Hematopoietic multipotent progenitor cell treated with erythropoietin and hydrocortisone succinate and interleukin-3 and kit ligand, for 8 days (in vitro differentiated cells): ENCODE data around the gene OR6S1.

Experiments used
- DNase-seq: peaks from one replicate; pipeline ENCODE4 v3.0.0-alpha.2; 2015

OR6S1 gene

GRCh38 chr14:20641591-20641990 is at the start of gene OR6S1:
TSS of gene OR6S1 (minus strand) at chr14:20641691. CDS start at chr14:20641691, 0 bp downstream.
- no peak for DNase-seq

- DNase-seq: peak; percentile 82
Observed at GRCh38 chr14:20690848-20691640, 49.6 kb upstream of the OR6S1 start.

GRCh38 chr14:20688167-20688839 is 46.8 kb upstream of the OR6S1 start, which contains the start of gene ANG:
TSS of gene ANG (plus strand) at chr14:20688764. CDS start at chr14:20693565, 4,801 bp downstream.
- no peak for DNase-seq

- DNase-seq: no peak
Observed at GRCh38 chr14:20687362-20688166, 46.1 kb upstream of the OR6S1 start.

- no peak for DNase-seq
Observed at GRCh38 chr14:20686386-20687143, 45.1 kb upstream of the OR6S1 start.

- no peak for DNase-seq
Observed at GRCh38 chr14:20684662-20685456, 43.4 kb upstream of the OR6S1 start.

- peak; percentile 87 for DNase-seq
Observed at GRCh38 chr14:20683891-20684661, 42.6 kb upstream of the OR6S1 start, which contains the start of gene RNASE4. TSS of gene RNASE4 (plus strand) at chr14:20684560. CDS start at chr14:20699372, 14,812 bp downstream.

- DNase-seq: peak; percentile 95
Observed at GRCh38 chr14:20683125-20683890, 41.8 kb upstream of the OR6S1 start.

- peak; percentile 79 for DNase-seq
Observed at GRCh38 chr14:20682435-20683124, 41.1 kb upstream of the OR6S1 start.

GRCh38 chr14:20682127-20682434 is 40.6 kb upstream of the OR6S1 start:
- no peak for DNase-seq

- peak; percentile 89 for DNase-seq
Observed at GRCh38 chr14:20681348-20682126, 40.0 kb upstream of the OR6S1 start.

GRCh38 chr14:20680843-20681347 is 39.4 kb upstream of the OR6S1 start:
- DNase-seq: no peak

GRCh38 chr14:20680363-20680762 is 38.9 kb upstream of the OR6S1 start:
- no peak for DNase-seq

- peak; percentile 50 for DNase-seq
Observed at GRCh38 chr14:20679907-20680306, 38.4 kb upstream of the OR6S1 start.

GRCh38 chr14:20676072-20676471 is 34.6 kb upstream of the OR6S1 start:
- no peak for DNase-seq

- DNase-seq: no peak
Observed at GRCh38 chr14:20675669-20676068, 34.2 kb upstream of the OR6S1 start.

- DNase-seq: no peak
Observed at GRCh38 chr14:20671597-20672283, 30.2 kb upstream of the OR6S1 start.

GRCh38 chr14:20668969-20669368 is 27.5 kb upstream of the OR6S1 start:
- DNase-seq: no peak
